ENCODE measurements around the gene CHI3L1.
A peak's percentile ranks its signal among the peaks of the same experiment; 100 is the strongest.

Gene CHI3L1

GRCh38 chr1:203180611-203181330, 5.7 kb downstream of the CHI3L1 start:
- DNase-seq: no peak

- no peak for DNase-seq
Observed at GRCh38 chr1:203179667-203180005, 6.9 kb downstream of the CHI3L1 start.

- DNase-seq: no peak
Observed at GRCh38 chr1:203178821-203179666, 7.5 kb downstream of the CHI3L1 start.

- DNase-seq: no peak
Observed at GRCh38 chr1:203178083-203178482, 8.4 kb downstream of the CHI3L1 start.

- no peak for DNase-seq
Observed at GRCh38 chr1:203177470-203178039, 8.9 kb downstream of the CHI3L1 start.

GRCh38 chr1:203177036-203177405, 9.5 kb downstream of the CHI3L1 start:
- DNase-seq: no peak

GRCh38 chr1:203176273-203177035, 10.1 kb downstream of the CHI3L1 start:
- DNase-seq: no peak

GRCh38 chr1:203175827-203176241, 10.7 kb downstream of the CHI3L1 start:
- peak; percentile 52 for DNase-seq

GRCh38 chr1:203175237-203175826, 11.2 kb downstream of the CHI3L1 start, which contains the start of gene MYBPH:
Gene MYBPH, minus strand, starts transcription at chr1:203175826. Its CDS starts 71 bp downstream, at chr1:203175755.
- DNase-seq: no peak

GRCh38 chr1:203174324-203174985, 12.0 kb downstream of the CHI3L1 start:
- no peak for DNase-seq

GRCh38 chr1:203173566-203173965, 12.9 kb downstream of the CHI3L1 start:
- no peak for DNase-seq

- DNase-seq: no peak
Observed at GRCh38 chr1:203173011-203173555, 13.4 kb downstream of the CHI3L1 start.

- DNase-seq: peak; percentile 62
Observed at GRCh38 chr1:203172184-203173010, 14.1 kb downstream of the CHI3L1 start.

- DNase-seq: no peak
Observed at GRCh38 chr1:203171341-203172183, 14.9 kb downstream of the CHI3L1 start.

GRCh38 chr1:203170625-203171330, 15.7 kb downstream of the CHI3L1 start:
- no peak for DNase-seq

GRCh38 chr1:203169770-203170520, 16.6 kb downstream of the CHI3L1 start:
- DNase-seq: no peak

GRCh38 chr1:203168991-203169390, 17.5 kb downstream of the CHI3L1 start:
- DNase-seq: no peak

- DNase-seq: no peak
Observed at GRCh38 chr1:203168256-203168786, 18.2 kb downstream of the CHI3L1 start.
